Measurements from ENCODE around the gene ALG9. TPM values are rescaled to one million over a fixed set of nuclear protein-coding genes. Genes with fewer than 3 reads are reported as not detected.
A peak's percentile ranks its signal among the peaks of the same experiment; 100 is the strongest.

ALG9 gene
- total RNA-seq, 4 donors from 2014 or later, result 26.7 to 35.1 (median 30.6) TPM

- peak overlapping the region in 2 of 4 donors; percentile 19 to 31 for H3K27ac ChIP-seq
- H3K9me3 ChIP-seq, result no peaks in the 10 kb centered on the region
- 25 to 29% methylated on average over 10 of the region's 10 CpGs for WGBS, 2 donors
- H3K27me3 ChIP-seq, result no peaks in the 10 kb centered on the region
- no peak overlapping the region for H3K4me3 ChIP-seq
- peak; percentile 88 to 98 for DNase-seq (ENCODE audit: low spot score in 2 of 2)
- H3K4me1 ChIP-seq, result peaks cover 0 to 11% (median 0%) of the 10 kb centered on the region in 4 donors
- H3K36me3 ChIP-seq, result peaks cover 0 to 52% (median 0%) of the 10 kb centered on the region in 3 donors
- TF ChIP-seq EP300 (IDR thresholded peaks at IDR 0.05) (peak in 1 of 2 donors; percentile 50), POLR2A (IDR thresholded peaks at IDR 0.05) (no peak), CTCF (IDR thresholded peaks at IDR 0.05) (peak; percentile 74 to 92 (median 88))
Observed at GRCh38 chr11:111841370-111842053, 29.9 kb downstream of the ALG9 start.

- H3K27ac ChIP-seq, result peak overlapping the region in 1 of 4 donors; percentile 19
- H3K9me3 ChIP-seq, result no peaks in the 10 kb centered on the region
- H3K27me3 ChIP-seq, result no peaks in the 10 kb centered on the region
- peaks cover 0 to 20% (median 0%) of the 10 kb centered on the region in 4 donors for H3K4me1 ChIP-seq
- 87% methylated on average over 1 of the region's 1 CpG for WGBS, 2 donors
- TF ChIP-seq POLR2A (IDR thresholded peaks at IDR 0.05), result no peak
- peak in 1 of 2 donors; percentile 19 for TF ChIP-seq EP300 (IDR thresholded peaks at IDR 0.05)
- TF ChIP-seq CTCF (IDR thresholded peaks at IDR 0.05), result no peak
- DNase-seq (ENCODE audit: low spot score in 2 of 2), result no peak
- peaks cover 0 to 44% (median 0%) of the 10 kb centered on the region in 3 donors for H3K36me3 ChIP-seq
- H3K4me3 ChIP-seq, result no peak overlapping the region
Observed at GRCh38 chr11:111840143-111840542, 31.2 kb downstream of the ALG9 start.

- Histone ChIP-seq H3K36me3 (peaks cover 0 to 31% (median 0%) of the 10 kb centered on the region in 3 donors), H3K4me1 (peaks cover 0 to 20% (median 0%) of the 10 kb centered on the region in 4 donors), H3K4me3 (no peak overlapping the region), H3K27me3 (no peaks in the 10 kb centered on the region), H3K9me3 (no peaks in the 10 kb centered on the region), H3K27ac (no peak overlapping the region)
- no peak for DNase-seq (ENCODE audit: low spot score in 2 of 2)
- WGBS, 2 donors, result 89 to 93% methylated on average over 5 of the region's 5 CpGs
- no peak for TF ChIP-seq POLR2A (IDR thresholded peaks at IDR 0.05)
- TF ChIP-seq CTCF (IDR thresholded peaks at IDR 0.05), result no peak
- TF ChIP-seq EP300 (IDR thresholded peaks at IDR 0.05), result no peak
Observed at GRCh38 chr11:111838054-111838453, 33.3 kb downstream of the ALG9 start.

- 74 to 84% methylated on average over 5 of the region's 5 CpGs for WGBS, 2 donors
- no peaks in the 10 kb centered on the region for H3K27me3 ChIP-seq
- no peak overlapping the region for H3K4me3 ChIP-seq
- no peak for DNase-seq (ENCODE audit: low spot score in 2 of 2)
- H3K9me3 ChIP-seq, result no peaks in the 10 kb centered on the region
- peaks cover 0 to 20% (median 0%) of the 10 kb centered on the region in 4 donors for H3K4me1 ChIP-seq
- TF ChIP-seq CTCF (IDR thresholded peaks at IDR 0.05) (no peak), EP300 (IDR thresholded peaks at IDR 0.05) (no peak), POLR2A (IDR thresholded peaks at IDR 0.05) (no peak)
- peak overlapping the region in 1 of 4 donors; percentile 65 for H3K27ac ChIP-seq
- H3K36me3 ChIP-seq, result peaks cover 0 to 32% (median 0%) of the 10 kb centered on the region in 3 donors
Observed at GRCh38 chr11:111837366-111837891, 34.0 kb downstream of the ALG9 start.

GRCh38 chr11:111836721-111837120 lies 34.7 kb downstream of the ALG9 start:
- Histone ChIP-seq H3K27me3 (no peaks in the 10 kb centered on the region), H3K9me3 (no peaks in the 10 kb centered on the region), H3K27ac (peak overlapping the region in 2 of 4 donors; percentile 65), H3K4me1 (peaks cover 0 to 20% (median 0%) of the 10 kb centered on the region in 4 donors), H3K4me3 (no peak overlapping the region), H3K36me3 (peaks cover 0 to 38% (median 0%) of the 10 kb centered on the region in 3 donors)
- 57 to 64% methylated on average over 1 of the region's 1 CpG for WGBS, 2 donors
- TF ChIP-seq POLR2A (IDR thresholded peaks at IDR 0.05), result no peak
- no peak for TF ChIP-seq EP300 (IDR thresholded peaks at IDR 0.05)
- no peak for TF ChIP-seq CTCF (IDR thresholded peaks at IDR 0.05)
- DNase-seq (ENCODE audit: low spot score in 2 of 2), result no peak

Measured in tibial nerve (tissue), 4 donors.